H1 (cell line): Measurements from ENCODE around the gene SSTR4. TPM values are rescaled to one million over a fixed set of nuclear protein-coding genes. Genes with fewer than 3 reads are reported as not detected.

ENCODE experiments used
- CTCF ChIA-PET: fragments of 300-600 bp; sonication (Branson Sonifier 250); formaldehyde crosslinking; loops from one replicate; lab custom pipeline; 2021; ENCODE audit not compliant: partially characterized antibody; lab: Charles Lee
- POLR2A ChIA-PET: fragments of 300-600 bp; sonication (Branson Sonifier 250); formaldehyde crosslinking; loops from one replicate; lab custom pipeline; 2021; ENCODE audit warnings: inconsistent platforms; ENCODE audit not compliant: partially characterized antibody; lab: Charles Lee
- DNase-seq, 2 experiments: peaks; one replicate each; pipeline versions ENCODE4 v3.0.0 to v3.0.0-alpha.2; 2010 to 2022; ENCODE audit warnings: low spot score in 2 of 2, low read depth in 1 of 2, mixed read lengths in 1 of 2
- FAIRE-seq: peaks from 2 replicates; lab custom pipeline; 2011; peaks lifted over from hg19 to GRCh38; lab: Jason Lieb, UNC
- H2AFZ ChIP-seq: 2 replicates; pipeline ENCODE4 v1.8.1; 2012; ENCODE audit warnings: low read length, inconsistent platforms
- H2AK5ac ChIP-seq: 2 replicates; pipeline ENCODE4 v1.6.1; 2013; ENCODE audit warnings: low read depth, low read length
- H2BK120ac ChIP-seq: replicated peaks from 2 replicates; pipeline ENCODE3; 2013; ENCODE audit warnings: low read depth, low read length, inconsistent platforms
- H2BK12ac ChIP-seq: 2 replicates; pipeline ENCODE4 v1.6.1; 2013; ENCODE audit warnings: low read depth, low read length
- H2BK15ac ChIP-seq: 2 replicates; pipeline ENCODE4 v1.6.1; 2013; ENCODE audit warnings: low read length
- H2BK20ac ChIP-seq: 2 replicates; pipeline ENCODE4 v1.6.1; 2013; ENCODE audit warnings: low read length
- H2BK5ac ChIP-seq: 2 replicates; pipeline ENCODE4 v1.6.1; 2013; ENCODE audit warnings: low read depth, low read length
- H3K14ac ChIP-seq: 2 replicates; pipeline ENCODE4 v1.6.1; 2013; ENCODE audit warnings: inconsistent platforms; ENCODE audit not compliant: insufficient read length
- H3K18ac ChIP-seq: 2 replicates; pipeline ENCODE4 v1.6.1; 2013; ENCODE audit warnings: low read length; ENCODE audit errors: extremely low read depth
- H3K23ac ChIP-seq: 2 replicates; pipeline ENCODE4 v1.6.1; 2013; ENCODE audit warnings: inconsistent platforms; ENCODE audit not compliant: insufficient read length
- H3K23me2 ChIP-seq: 2 replicates; pipeline ENCODE4 v1.6.1; 2013; ENCODE audit warnings: low read depth, low read length
- H3K27ac ChIP-seq: 2 replicates; pipeline ENCODE4 v1.6.1; 2011; ENCODE audit warnings: low read depth, low read length, inconsistent platforms
- H3K27me3 ChIP-seq, 4 experiments: replicated peaks in 1 of 4; 1 replicate in 1 of 4; 2 replicates in 3 of 4; pipeline versions ENCODE4 v1.6.1 to v1.8.1; 2011 to 2013; ENCODE audit warnings: low read length in 3 of 4, mild to moderate bottlenecking in 3 of 4, inconsistent platforms in 2 of 4, mixed read lengths in 2 of 4, moderate library complexity in 1 of 4; ENCODE audit not compliant: control insufficient read depth in 3 of 4, insufficient read depth in 3 of 4; ENCODE audit errors: extremely low read depth in 1 of 4
- H3K36me3 ChIP-seq, 4 experiments: 2 replicates each; pipeline versions ENCODE4 v1.6.1 to v1.8.1; 2011 to 2013; ENCODE audit warnings: mild to moderate bottlenecking in 4 of 4, low read length in 3 of 4, moderate library complexity in 2 of 4, control low read depth in 1 of 4, inconsistent platforms in 1 of 4; ENCODE audit not compliant: insufficient read depth in 4 of 4, control insufficient read depth in 2 of 4
- H3K4ac ChIP-seq: replicated peaks from 2 replicates; pipeline ENCODE3; 2013; ENCODE audit warnings: low read length, low read depth, mixed read lengths, inconsistent platforms; ENCODE audit not compliant: insufficient read length
- H3K4me1 ChIP-seq, 4 experiments: replicated peaks in 1 of 4; 1 replicate in 1 of 4; 2 replicates in 3 of 4; pipeline versions ENCODE4 v1.6.1 to v1.8.1; 2011 to 2013; ENCODE audit warnings: low read length in 3 of 4, inconsistent platforms in 2 of 4, mixed read lengths in 1 of 4; ENCODE audit not compliant: insufficient read depth in 4 of 4, control insufficient read depth in 3 of 4
- H3K4me2 ChIP-seq, 2 experiments: 2 replicates each; pipeline versions ENCODE4 v1.6.1 to v1.8.1; 2011 to 2013; ENCODE audit warnings: low read depth in 2 of 2, low read length in 2 of 2, control low read depth in 1 of 2, inconsistent platforms in 1 of 2, mild to moderate bottlenecking in 1 of 2; ENCODE audit not compliant: insufficient read depth in 1 of 2
- H3K4me3 ChIP-seq, 4 experiments: fragments of 200-600, 300-600 bp in 1 of 4; sonication (generic), shearing (Covaris generic), sonication (Bioruptor Twin) in 1 of 4; 2 replicates each; pipeline versions ENCODE4 v1.5.1 to v1.8.1; 2011 to 2016; ENCODE audit warnings: low read length in 4 of 4, low read depth in 3 of 4, control low read depth in 2 of 4, inconsistent platforms in 2 of 4, mild to moderate bottlenecking in 2 of 4, mixed read lengths in 1 of 4, moderate library complexity in 1 of 4; ENCODE audit not compliant: insufficient read depth in 2 of 4; ENCODE audit errors: extremely low read depth in 1 of 4
- H3K56ac ChIP-seq: replicated peaks from 2 replicates; pipeline ENCODE3; 2013; ENCODE audit warnings: low read depth, mild to moderate bottlenecking, mixed read lengths, low read length, inconsistent platforms; ENCODE audit not compliant: insufficient read length
- H3K79me1 ChIP-seq: 2 replicates; pipeline ENCODE4 v1.6.1; 2013; ENCODE audit warnings: low read depth, low read length, control low read depth
- H3K79me2 ChIP-seq, 2 experiments: 2 replicates each; pipeline versions ENCODE4 v1.6.1 to v1.8.1; 2012 to 2013; ENCODE audit warnings: low read length in 2 of 2, mild to moderate bottlenecking in 2 of 2, inconsistent platforms in 1 of 2; ENCODE audit not compliant: insufficient read depth in 2 of 2, control insufficient read depth in 1 of 2
- H3K9ac ChIP-seq, 4 experiments: replicated peaks in 1 of 4; 1 replicate in 1 of 4; 2 replicates in 3 of 4; pipeline versions ENCODE4 v1.6.1 to v1.8.1; 2011 to 2013; ENCODE audit warnings: low read depth in 3 of 4, low read length in 3 of 4, control low read depth in 2 of 4, mild to moderate bottlenecking in 2 of 4, moderate library complexity in 2 of 4, inconsistent platforms in 1 of 4; ENCODE audit errors: extremely low read depth in 1 of 4
- H3K9me3 ChIP-seq, 2 experiments: 2 replicates each; pipeline versions ENCODE4 v1.6.1 to v1.8.1; 2012 to 2013; ENCODE audit warnings: mild to moderate bottlenecking in 2 of 2, moderate library complexity in 2 of 2, control low read depth in 1 of 2, inconsistent platforms in 1 of 2, low read depth in 1 of 2, low read length in 1 of 2, mixed read lengths in 1 of 2; ENCODE audit not compliant: insufficient read depth in 2 of 2
- H4K20me1 ChIP-seq, 2 experiments: replicated peaks in 1 of 2; 2 replicates each; pipeline versions ENCODE3 to v1.8.1; 2011 to 2013; ENCODE audit warnings: inconsistent platforms in 2 of 2, low read length in 2 of 2, mild to moderate bottlenecking in 1 of 2; ENCODE audit not compliant: insufficient read depth in 2 of 2, control insufficient read depth in 1 of 2
- H4K5ac ChIP-seq: 2 replicates; pipeline ENCODE4 v1.6.1; 2013; ENCODE audit warnings: low read length, low read depth, mixed read lengths, inconsistent platforms; ENCODE audit not compliant: insufficient read length
- H4K8ac ChIP-seq: 2 replicates; pipeline ENCODE4 v1.8.0; 2013; ENCODE audit warnings: mild to moderate bottlenecking, moderate library complexity, low read length, inconsistent platforms; ENCODE audit not compliant: insufficient read depth; ENCODE audit errors: extremely low read depth
- H4K91ac ChIP-seq: replicated peaks from 2 replicates; pipeline ENCODE3; 2013; ENCODE audit warnings: low read length, mixed read lengths, inconsistent platforms; ENCODE audit not compliant: insufficient read length
- BRCA1 ChIP-seq: IDR thresholded peaks from 2 replicates; pipeline ENCODE4 v1.6.1; 2012; ENCODE audit warnings: low read depth, low read length, improper control_type of control experiment
- WGBS, 2 experiments: shearing (Covaris generic) in 1 of 2; methylation state at CpG; one replicate each; pipeline versions ENCODE4 v1.1.6 to v1.1.7; 2013 to 2015; ENCODE audit warnings: low lambda C conversion rate in 2 of 2, mixed read lengths in 2 of 2, inconsistent platforms in 1 of 2, low coverage in 1 of 2, missing lambda C conversion rate in 1 of 2; ENCODE audit not compliant: insufficient replicate concordance in 2 of 2, insufficient coverage in 1 of 2, insufficient read length in 1 of 2; ENCODE audit errors: extremely low coverage in 1 of 2, missing lambda C conversion rate in 1 of 2; 5-methylcytosine and 5-hydroxymethylcytosine counted together
- polyA plus RNA-seq, 7 experiments: library from polyadenylated mRNA; depleted of rRNA in 3 of 7; stranded (reverse) in 5 of 7; unstranded in 2 of 7; fragments of >200 nt in 5 of 7; fragments of 200-250 nt in 2 of 7; gene quantifications; 1 replicate in 5 of 7; 2 replicates in 1 of 7; 4 replicates in 1 of 7; pipeline versions ENCODE4 v1.2.1 to v1.2.3, GENCODE V29; 2011 to 2013; ENCODE audit warnings: missing spikeins in 2 of 7, mixed read lengths in 2 of 7
- total RNA-seq: library from RNA; stranded (reverse); fragmentation: NEBNext Ultra II Directional; extraction: Animal tissue kit (Norgen Biotek cat#: 25700); gene quantifications from 2 replicates; pipeline ENCODE4 v1.2.1, GENCODE V29; 2021

Gene SSTR4
- total and polyA plus RNA-seq, 2 of the 8 experiments (the other 6 are each of a cell fraction or from before 2014, with no cell fraction given): 0.05 TPM; not detected in 1

DNA sequence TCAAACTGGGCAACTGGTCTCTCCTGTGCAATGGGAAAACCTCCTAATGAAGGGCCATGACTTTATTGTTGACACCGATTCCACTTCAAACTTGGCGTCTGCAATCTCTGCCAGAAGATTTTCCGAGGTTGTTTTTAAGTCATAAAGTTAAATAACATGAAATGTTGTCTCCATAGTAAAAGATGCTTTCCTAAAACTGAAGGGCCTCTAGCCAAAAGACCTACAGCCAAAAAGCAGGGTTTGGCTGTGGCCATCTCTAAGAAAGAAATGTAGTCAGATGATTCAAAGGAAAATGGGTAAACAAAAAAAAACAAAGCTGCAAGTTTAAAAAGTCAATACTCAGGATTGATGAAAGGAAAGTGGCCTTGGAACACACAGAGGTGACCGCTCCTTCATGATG, 36.9 kb downstream of the SSTR4 start:
- H2BK5ac ChIP-seq: no peak overlapping the region
- no peak overlapping the region for H4K91ac ChIP-seq
- ChIA-PET POLR2A (no interaction called here), CTCF (interaction anchor here (1.0 to 1.8 kb wide), 2 partner anchors 126 to 163 kb away, joined by 3 read pairs; no protein-coding TSS in a partner anchor)
- no peaks in the 10 kb centered on the region for H3K9me3 ChIP-seq
- H3K18ac ChIP-seq: no peak overlapping the region
- H3K4ac ChIP-seq: no peak overlapping the region
- H3K4me1 ChIP-seq: no peaks in the 10 kb centered on the region
- H4K5ac ChIP-seq: no peak overlapping the region
- H3K56ac ChIP-seq: no peak overlapping the region
- no peaks in the 10 kb centered on the region for H3K79me2 ChIP-seq
- H3K4me2 ChIP-seq: no peak overlapping the region
- H2BK20ac ChIP-seq: no peak overlapping the region
- H3K27me3 ChIP-seq: no peaks in the 10 kb centered on the region
- no peak overlapping the region for H4K8ac ChIP-seq
- no peak for TF ChIP-seq BRCA1
- TF ChIP-seq, all 59 proteins: peak for 0
- no peak for FAIRE-seq
- Histone ChIP-seq H3K23me2 (no peaks in the 10 kb centered on the region), H4K20me1 (no peaks in the 10 kb centered on the region), H2BK15ac (no peak overlapping the region), H3K4me3 (no peak overlapping the region), H2AFZ (no peak overlapping the region), H3K27ac (no peak overlapping the region), H2AK5ac (no peak overlapping the region), H3K14ac (no peak overlapping the region), H2BK12ac (no peak overlapping the region), H3K79me1 (no peaks in the 10 kb centered on the region), H3K36me3 (no peaks in the 10 kb centered on the region), H2BK120ac (no peak overlapping the region), H3K9ac (no peak overlapping the region), H3K23ac (no peak overlapping the region)
- DNase-seq: no peak
- WGBS, 2 experiments: 93% methylated on average over 4 of the region's 4 CpGs; no CpG with 5 or more reads in 1 of the 2 experiments
